Fibroblast of lung (primary cell): Measurements from ENCODE around the gene SLC25A42.

Experiments used
- EZH2 ChIP-seq: IDR thresholded peaks from 2 replicates; pipeline ENCODE4 v1.5.1; 2012; ENCODE audit warnings: low read length, control low read depth, mild to moderate bottlenecking; ENCODE audit errors: missing control alignments
- TF ChIP-seq, protein P1 (sequence below), 2 donors: IDR thresholded peaks in 1 of 2; conservative IDR thresholded peaks in 1 of 2; 1 replicate in 1 of 2; 2 replicates in 1 of 2; pipeline ENCODE4 v1.5.1; 2011 to 2012; ENCODE audit warnings: low read length in 2 of 2, control low read depth in 1 of 2, inconsistent platforms in 1 of 2, low read depth in 1 of 2, mild to moderate bottlenecking in 1 of 2

DNA sequence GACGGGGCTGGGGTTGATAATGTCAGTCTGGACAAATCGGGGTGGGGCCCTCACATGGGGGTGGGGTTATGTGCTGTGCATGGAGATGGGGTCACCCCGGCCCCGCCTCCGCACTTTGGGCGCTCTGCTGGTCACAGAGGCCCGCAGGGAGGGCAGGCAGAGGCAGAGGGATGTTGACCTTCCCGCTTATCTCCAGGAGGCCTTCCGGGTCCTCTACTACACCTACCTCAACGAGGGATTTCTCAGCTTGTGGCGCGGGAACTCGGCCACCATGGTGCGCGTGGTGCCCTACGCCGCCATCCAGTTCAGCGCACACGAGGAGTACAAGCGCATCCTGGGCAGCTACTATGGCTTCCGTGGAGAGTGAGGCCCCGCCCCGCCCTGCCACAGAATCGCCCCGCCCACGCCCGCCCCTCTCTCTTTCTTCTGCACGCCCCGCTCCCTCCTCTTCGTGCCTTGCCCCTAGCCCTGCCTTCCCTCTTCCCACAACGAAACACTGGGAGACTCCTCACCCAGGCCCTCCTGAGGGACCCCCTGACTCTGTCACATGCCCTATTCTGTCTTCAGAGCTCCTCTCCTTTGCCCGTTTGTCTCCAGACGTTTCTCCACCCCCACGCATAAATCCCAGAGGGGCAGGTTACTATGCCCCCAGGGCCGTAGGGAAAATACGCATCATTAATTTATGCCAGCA, 41.7 kb downstream of the SLC25A42 start:
- TF ChIP-seq, protein P1, sequence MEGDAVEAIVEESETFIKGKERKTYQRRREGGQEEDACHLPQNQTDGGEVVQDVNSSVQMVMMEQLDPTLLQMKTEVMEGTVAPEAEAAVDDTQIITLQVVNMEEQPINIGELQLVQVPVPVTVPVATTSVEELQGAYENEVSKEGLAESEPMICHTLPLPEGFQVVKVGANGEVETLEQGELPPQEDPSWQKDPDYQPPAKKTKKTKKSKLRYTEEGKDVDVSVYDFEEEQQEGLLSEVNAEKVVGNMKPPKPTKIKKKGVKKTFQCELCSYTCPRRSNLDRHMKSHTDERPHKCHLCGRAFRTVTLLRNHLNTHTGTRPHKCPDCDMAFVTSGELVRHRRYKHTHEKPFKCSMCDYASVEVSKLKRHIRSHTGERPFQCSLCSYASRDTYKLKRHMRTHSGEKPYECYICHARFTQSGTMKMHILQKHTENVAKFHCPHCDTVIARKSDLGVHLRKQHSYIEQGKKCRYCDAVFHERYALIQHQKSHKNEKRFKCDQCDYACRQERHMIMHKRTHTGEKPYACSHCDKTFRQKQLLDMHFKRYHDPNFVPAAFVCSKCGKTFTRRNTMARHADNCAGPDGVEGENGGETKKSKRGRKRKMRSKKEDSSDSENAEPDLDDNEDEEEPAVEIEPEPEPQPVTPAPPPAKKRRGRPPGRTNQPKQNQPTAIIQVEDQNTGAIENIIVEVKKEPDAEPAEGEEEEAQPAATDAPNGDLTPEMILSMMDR (conservative IDR thresholded peaks at IDR 0.05 in 1 of 2, IDR thresholded peaks at IDR 0.05 in 1 of 2; ENCODE audit: low read depth in 1 of 2, low read length in 2 of 2): no peak
- TF ChIP-seq EZH2: no peak
